ENCODE measurements around the gene ZBTB46. TPM values are rescaled to one million over a fixed set of nuclear protein-coding genes. Genes with fewer than 3 reads are reported as not detected.

Gene ZBTB46
- total RNA-seq, 1 experiment from 2014 or later, result 9.5 TPM

- peak within 1 kb of the TSS; percentile 88 for H3K4me3 Mint-ChIP-seq (ENCODE audit: unreplicated experiment)
- TF ChIP-seq CTCF (IDR thresholded peaks at IDR 0.05; ENCODE audit: insufficient read depth in 1 of 2, low read depth in 1 of 2, low read length in 1 of 2, severe bottlenecking in 1 of 2, unreplicated experiment in 1 of 2), result no peak
- Histone ChIP-seq H3K9me3 (no peaks in the 10 kb centered on the region), H3K4me1 (peaks cover 24% of the 10 kb centered on the region), H3K27me3 (replicated peaks; ENCODE audit: control insufficient read depth, insufficient read depth, low read length) (no peaks in the 10 kb centered on the region), H3K4me3 (ENCODE audit: low read depth, low read length) (peak within 1 kb of the TSS; percentile 72), H3K36me3 (ENCODE audit: control insufficient read depth, insufficient read depth, low read length) (peaks cover 19% of the 10 kb centered on the region)
- ChIA-PET POLR2A (interaction anchor here (0.5 to 1.6 kb wide), 5 partner anchors 32 to 1334 kb away, joined by 3 to 12 read pairs (median 4); partner anchors contain the start of genes ARFRP1, HELZ2, TPD52L2 and ZGPAT), CTCF (interaction anchor here (0.7 to 1.3 kb wide), 4 partner anchors 14 to 201 kb away, joined by 3 to 6 read pairs (median 4); partner anchors contain the start of genes ARFRP1, TPD52L2 and ZGPAT)
- no peaks in the 10 kb centered on the region for H3K9me3 Mint-ChIP-seq (ENCODE audit: unreplicated experiment)
- no peaks in the 10 kb centered on the region for H3K4me1 Mint-ChIP-seq (ENCODE audit: low read depth, unreplicated experiment)
- H3K27me3 Mint-ChIP-seq (ENCODE audit: insufficient read depth, unreplicated experiment), result no peaks in the 10 kb centered on the region
- H3K36me3 Mint-ChIP-seq (ENCODE audit: insufficient read depth, unreplicated experiment), result peaks cover 79% of the 10 kb centered on the region
- BruUV-seq (replicated peaks), result no TSS peak
- intact Hi-C loops (cut with micrococcal nuclease; ENCODE audit: unreplicated experiment), result no loop called here
- H3K27ac Mint-ChIP-seq (ENCODE audit: unreplicated experiment), result peak within 1 kb of the TSS; percentile 87
- peak; percentile 85 to 96 for DNase-seq
Measured at GRCh38 chr20:63739130-63740069, 91.7 kb downstream of the ZBTB46 start, which contains the start of gene SLC2A4RG. TSS of gene SLC2A4RG (plus strand) at chr20:63739776. CDS start at chr20:63739913, 137 bp downstream.

DNA sequence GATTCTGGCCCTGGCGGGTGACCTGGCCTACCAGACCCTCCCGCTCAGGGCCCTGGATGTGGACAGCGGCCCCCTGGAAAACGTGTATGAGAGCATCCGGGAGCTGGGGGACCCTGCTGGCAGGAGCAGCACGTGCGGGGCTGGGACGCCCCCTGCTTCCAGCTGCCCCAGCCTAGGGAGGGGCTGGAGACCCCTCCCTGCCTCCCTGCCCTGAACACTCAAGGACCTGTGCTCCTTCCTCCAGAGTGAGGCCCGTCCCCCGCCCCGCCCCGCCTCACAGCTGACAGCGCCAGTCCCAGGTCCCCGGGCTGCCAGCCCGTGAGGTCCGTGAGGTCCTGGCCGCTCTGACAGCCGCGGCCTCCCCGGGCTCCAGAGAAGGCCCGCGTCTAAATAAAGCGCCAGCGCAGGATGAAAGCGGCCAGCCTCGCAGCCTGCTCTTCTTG is 92.4 kb downstream of the ZBTB46 start:
- no TSS peak for BruUV-seq (replicated peaks)
- no peak for TF ChIP-seq CTCF (IDR thresholded peaks at IDR 0.05; ENCODE audit: insufficient read depth in 1 of 2, low read depth in 1 of 2, low read length in 1 of 2, severe bottlenecking in 1 of 2, unreplicated experiment in 1 of 2)
- POLR2A ChIA-PET, result interaction anchor here (0.5 to 1.6 kb wide), 5 partner anchors 31 to 1333 kb away, joined by 3 to 12 read pairs (median 4); partner anchors contain the start of genes ARFRP1, HELZ2, TPD52L2 and ZGPAT
- Mint-ChIP-seq H3K36me3 (ENCODE audit: insufficient read depth, unreplicated experiment) (peaks cover 74% of the 10 kb centered on the region), H3K4me1 (ENCODE audit: low read depth, unreplicated experiment) (peaks cover 6% of the 10 kb centered on the region), H3K9me3 (ENCODE audit: unreplicated experiment) (no peaks in the 10 kb centered on the region), H3K27me3 (ENCODE audit: insufficient read depth, unreplicated experiment) (no peaks in the 10 kb centered on the region), H3K4me3 (ENCODE audit: unreplicated experiment) (peak overlapping the region; percentile 66), H3K27ac (ENCODE audit: unreplicated experiment) (no peak overlapping the region)
- Histone ChIP-seq H3K4me1 (peaks cover 24% of the 10 kb centered on the region), H3K36me3 (ENCODE audit: control insufficient read depth, insufficient read depth, low read length) (peaks cover 20% of the 10 kb centered on the region), H3K4me3 (ENCODE audit: low read depth, low read length) (peak overlapping the region; percentile 71), H3K9me3 (no peaks in the 10 kb centered on the region), H3K27me3 (replicated peaks; ENCODE audit: control insufficient read depth, insufficient read depth, low read length) (no peaks in the 10 kb centered on the region)
- peak; percentile 86 to 88 for DNase-seq
- intact Hi-C loops (cut with micrococcal nuclease; ENCODE audit: unreplicated experiment), result no loop called here
- CTCF ChIA-PET, result interaction anchor here (0.7 to 1.3 kb wide), 5 partner anchors 15 to 201 kb away, joined by 3 to 9 read pairs (median 5); partner anchors contain the start of genes ARFRP1, TPD52L2 and ZGPAT

Data from Caco-2 (cell line).